Measurements from ENCODE around the gene CDH4. TPM values are rescaled to one million over a fixed set of nuclear protein-coding genes. Genes with fewer than 3 reads are reported as not detected.

Gene CDH4
- total RNA-seq, 2 experiments from 2014 or later: 0.11 to 0.18 TPM

DNA sequence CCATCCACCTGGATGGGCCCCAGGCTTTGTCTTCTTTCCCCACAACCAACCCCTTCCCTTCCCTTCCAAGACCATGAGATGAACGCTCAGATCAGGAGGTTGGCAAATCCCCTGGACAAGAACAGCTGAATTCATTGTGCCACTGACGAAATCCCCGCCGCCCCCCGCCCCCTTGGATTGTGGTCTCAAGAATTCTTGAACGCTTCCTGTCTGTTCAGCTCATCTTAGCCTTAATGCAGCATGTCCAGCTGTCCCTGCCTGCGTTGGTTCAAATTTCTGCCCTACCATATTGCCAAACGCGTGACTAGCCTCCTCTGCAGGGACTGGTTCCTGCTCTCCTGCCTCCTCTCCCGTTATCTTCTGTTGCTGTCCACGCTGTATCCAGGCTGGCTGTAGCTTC, 133.2 kb downstream of the CDH4 start:
- DNase-seq (no peak), ATAC-seq (no peak)
- no peak overlapping the region for H3K4me3 Mint-ChIP-seq
- no peak overlapping the region for H3K27ac Mint-ChIP-seq
- peaks cover 6% of the 10 kb centered on the region for H3K27me3 Mint-ChIP-seq
- ChIA-PET POLR2A (no interaction called here), CTCF (no interaction called here)
- H3K36me3 Mint-ChIP-seq (ENCODE audit: low read depth): no peaks in the 10 kb centered on the region
- TF ChIP-seq, protein P1, sequence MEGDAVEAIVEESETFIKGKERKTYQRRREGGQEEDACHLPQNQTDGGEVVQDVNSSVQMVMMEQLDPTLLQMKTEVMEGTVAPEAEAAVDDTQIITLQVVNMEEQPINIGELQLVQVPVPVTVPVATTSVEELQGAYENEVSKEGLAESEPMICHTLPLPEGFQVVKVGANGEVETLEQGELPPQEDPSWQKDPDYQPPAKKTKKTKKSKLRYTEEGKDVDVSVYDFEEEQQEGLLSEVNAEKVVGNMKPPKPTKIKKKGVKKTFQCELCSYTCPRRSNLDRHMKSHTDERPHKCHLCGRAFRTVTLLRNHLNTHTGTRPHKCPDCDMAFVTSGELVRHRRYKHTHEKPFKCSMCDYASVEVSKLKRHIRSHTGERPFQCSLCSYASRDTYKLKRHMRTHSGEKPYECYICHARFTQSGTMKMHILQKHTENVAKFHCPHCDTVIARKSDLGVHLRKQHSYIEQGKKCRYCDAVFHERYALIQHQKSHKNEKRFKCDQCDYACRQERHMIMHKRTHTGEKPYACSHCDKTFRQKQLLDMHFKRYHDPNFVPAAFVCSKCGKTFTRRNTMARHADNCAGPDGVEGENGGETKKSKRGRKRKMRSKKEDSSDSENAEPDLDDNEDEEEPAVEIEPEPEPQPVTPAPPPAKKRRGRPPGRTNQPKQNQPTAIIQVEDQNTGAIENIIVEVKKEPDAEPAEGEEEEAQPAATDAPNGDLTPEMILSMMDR (IDR thresholded peaks at IDR 0.05): no peak
- intact Hi-C loops (cut with micrococcal nuclease): no loop called here
- peaks cover 5% of the 10 kb centered on the region for H3K9me3 Mint-ChIP-seq
- H3K4me1 Mint-ChIP-seq (ENCODE audit: low read depth): peaks cover 2% of the 10 kb centered on the region

DNA sequence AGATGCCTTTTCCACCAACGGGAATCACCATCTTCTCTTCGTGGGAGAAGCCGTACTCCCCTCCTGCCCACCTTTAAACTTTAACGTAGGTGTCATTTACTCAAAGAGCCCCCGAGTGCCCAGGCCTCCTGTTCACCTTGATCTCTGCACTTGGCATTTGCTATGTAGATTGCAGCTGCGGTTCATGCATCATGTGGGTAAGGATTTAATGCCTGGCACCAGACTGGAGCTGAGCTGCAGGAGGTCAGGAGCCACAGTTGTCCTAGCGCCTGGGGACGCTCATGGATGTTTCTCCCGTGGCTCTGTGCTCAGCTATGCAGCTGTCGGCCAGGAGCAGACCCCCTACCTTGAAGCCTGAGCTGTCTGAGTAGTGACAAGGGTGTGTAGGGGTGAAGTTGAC, 133.7 kb downstream of the CDH4 start:
- intact Hi-C loops (cut with micrococcal nuclease): no loop called here
- POLR2A ChIA-PET: no interaction called here
- Mint-ChIP-seq H3K9me3 (peaks cover 5% of the 10 kb centered on the region), H3K4me1 (ENCODE audit: low read depth) (peaks cover 2% of the 10 kb centered on the region), H3K4me3 (no peak overlapping the region), H3K27ac (no peak overlapping the region), H3K27me3 (peaks cover 6% of the 10 kb centered on the region), H3K36me3 (ENCODE audit: low read depth) (no peaks in the 10 kb centered on the region)
- CTCF ChIA-PET: interaction anchor here (1.5 kb wide), 1 partner anchor 11 kb away, joined by 3 read pairs; no protein-coding TSS in a partner anchor
- TF ChIP-seq, protein P1 (IDR thresholded peaks at IDR 0.05): no peak
- DNase-seq (no peak), ATAC-seq (no peak)

DNA sequence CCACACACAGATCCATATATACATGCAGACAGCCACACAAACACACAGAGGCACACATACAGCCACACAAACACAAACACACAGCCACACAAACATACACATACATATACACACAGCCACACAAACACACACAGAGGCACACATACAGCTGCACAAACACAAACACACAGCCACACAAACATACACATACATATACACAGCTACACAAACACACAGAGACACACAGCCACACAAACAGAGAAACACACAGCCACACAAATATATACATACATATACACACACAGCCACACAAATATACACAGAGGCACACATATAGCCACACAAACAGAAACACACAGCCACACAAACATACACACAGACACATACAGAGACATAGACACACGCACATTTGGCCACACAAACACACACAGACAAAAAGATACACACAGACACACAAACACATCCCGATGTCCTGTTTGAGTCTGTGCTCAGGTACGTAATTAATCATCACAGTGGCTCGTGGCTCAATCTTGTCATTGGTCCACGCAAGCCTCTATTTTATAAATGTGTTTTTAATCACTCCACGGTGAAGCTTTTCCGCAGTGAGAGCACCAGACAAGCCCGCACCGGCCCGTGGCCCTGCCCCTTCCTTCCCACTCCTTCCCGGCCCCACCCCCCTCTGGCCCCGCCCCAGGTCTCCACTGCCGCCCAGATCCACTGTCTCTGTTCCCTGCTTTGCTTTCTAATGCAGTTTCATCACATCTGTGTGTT, 135.3 kb downstream of the CDH4 start:
- Mint-ChIP-seq H3K27ac (no peak overlapping the region), H3K27me3 (peaks cover 6% of the 10 kb centered on the region), H3K4me3 (no peak overlapping the region), H3K36me3 (ENCODE audit: low read depth) (no peaks in the 10 kb centered on the region), H3K9me3 (peaks cover 3% of the 10 kb centered on the region), H3K4me1 (ENCODE audit: low read depth) (peaks cover 2% of the 10 kb centered on the region)
- ChIA-PET POLR2A (no interaction called here), CTCF (interaction anchor here (1.5 kb wide), 1 partner anchor 9 kb away, joined by 3 read pairs; no protein-coding TSS in a partner anchor)
- DNase-seq (peak; percentile 4), ATAC-seq (no peak)
- TF ChIP-seq, protein P1 (IDR thresholded peaks at IDR 0.05): no peak
- intact Hi-C loops (cut with micrococcal nuclease): no loop called here

DNA sequence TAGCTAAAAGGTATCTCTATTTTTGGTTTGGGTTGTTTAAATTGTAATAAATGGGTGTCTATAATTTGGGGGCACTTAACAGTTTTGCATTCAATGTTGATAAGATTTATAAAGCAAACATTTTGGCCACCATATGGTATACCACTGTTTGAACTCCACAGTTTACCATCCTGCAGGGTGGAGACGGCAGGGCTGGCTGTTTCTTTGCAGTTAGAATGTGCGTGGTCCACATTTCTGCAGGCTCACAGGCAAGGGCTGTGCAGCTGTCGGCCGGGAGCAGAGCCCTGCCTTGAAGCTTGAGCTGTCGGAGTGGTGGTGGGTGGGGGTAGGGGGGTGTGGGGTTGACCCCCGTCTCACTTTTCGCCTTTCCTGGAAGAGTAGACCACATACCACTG, 135.9 kb downstream of the CDH4 start:
- CTCF ChIA-PET: no interaction called here
- POLR2A ChIA-PET: no interaction called here
- peaks cover 3% of the 10 kb centered on the region for H3K9me3 Mint-ChIP-seq
- TF ChIP-seq, protein P1 (IDR thresholded peaks at IDR 0.05): no peak
- peaks cover 2% of the 10 kb centered on the region for H3K4me1 Mint-ChIP-seq (ENCODE audit: low read depth)
- ATAC-seq (no peak), DNase-seq (no peak)
- peaks cover 6% of the 10 kb centered on the region for H3K27me3 Mint-ChIP-seq
- H3K36me3 Mint-ChIP-seq (ENCODE audit: low read depth): no peaks in the 10 kb centered on the region
- no peak overlapping the region for H3K27ac Mint-ChIP-seq
- intact Hi-C loops (cut with micrococcal nuclease): no loop called here
- no peak overlapping the region for H3K4me3 Mint-ChIP-seq

DNA sequence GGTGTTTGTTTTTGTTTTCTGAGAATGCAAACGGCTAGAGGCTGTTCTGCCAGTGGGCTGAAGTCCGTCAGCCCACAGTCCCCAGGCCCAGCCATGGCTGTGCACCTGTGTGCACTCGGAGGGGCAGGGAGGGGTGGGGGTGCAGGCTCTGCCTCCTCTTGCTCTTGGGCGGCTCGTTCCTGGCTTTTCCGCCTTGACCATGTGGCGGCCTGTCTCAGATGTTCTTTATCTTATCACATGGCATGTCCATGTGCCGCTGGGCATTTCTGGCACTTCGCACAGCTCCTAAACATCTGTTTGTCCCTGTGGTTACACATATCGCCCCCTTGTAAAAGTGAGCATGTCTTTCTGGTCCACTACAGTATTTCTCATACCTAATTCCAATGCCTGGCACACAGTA, 137.0 kb downstream of the CDH4 start:
- ChIA-PET POLR2A (interaction anchor here (0.7 kb wide), 1 partner anchor 46 kb away, joined by 3 read pairs; no protein-coding TSS in a partner anchor), CTCF (no interaction called here)
- intact Hi-C loops (cut with micrococcal nuclease): no loop called here
- no peak overlapping the region for H3K4me3 Mint-ChIP-seq
- TF ChIP-seq, protein P1 (IDR thresholded peaks at IDR 0.05): no peak
- ATAC-seq: no peak
- no peaks in the 10 kb centered on the region for H3K36me3 Mint-ChIP-seq (ENCODE audit: low read depth)
- H3K27me3 Mint-ChIP-seq: peaks cover 6% of the 10 kb centered on the region
- H3K27ac Mint-ChIP-seq: no peak overlapping the region
- H3K4me1 Mint-ChIP-seq (ENCODE audit: low read depth): peaks cover 2% of the 10 kb centered on the region
- no peak for DNase-seq
- peaks cover 3% of the 10 kb centered on the region for H3K9me3 Mint-ChIP-seq
